T follicular helper cell (primary cell): ENCODE data around the gene HIPK2.

Experiments
- DNase-seq: peaks from one replicate; pipeline ENCODE4 v3.0.0-alpha.2; 2020; ENCODE audit warnings: low read depth

The HIPK2 gene

GRCh38 chr7:139752604-139753003 is 25.2 kb downstream of the HIPK2 start:
- DNase-seq: no peak

GRCh38 chr7:139752148-139752547 is 25.6 kb downstream of the HIPK2 start:
- DNase-seq: no peak

GRCh38 chr7:139750459-139751095 is 27.2 kb downstream of the HIPK2 start:
- no peak for DNase-seq

GRCh38 chr7:139749545-139749944 is 28.3 kb downstream of the HIPK2 start:
- DNase-seq: no peak

- no peak for DNase-seq
Measured at GRCh38 chr7:139748941-139749340, 28.9 kb downstream of the HIPK2 start.

GRCh38 chr7:139748373-139748765 is 29.4 kb downstream of the HIPK2 start:
- no peak for DNase-seq

- DNase-seq: no peak
Measured at GRCh38 chr7:139747662-139748372, 30.0 kb downstream of the HIPK2 start.

GRCh38 chr7:139746652-139747051 is 31.1 kb downstream of the HIPK2 start:
- DNase-seq: no peak

- DNase-seq: no peak
Measured at GRCh38 chr7:139745678-139746143, 32.1 kb downstream of the HIPK2 start.

- no peak for DNase-seq
Measured at GRCh38 chr7:139744768-139745677, 32.8 kb downstream of the HIPK2 start.

- DNase-seq: no peak
Measured at GRCh38 chr7:139743967-139744767, 33.6 kb downstream of the HIPK2 start.

GRCh38 chr7:139743267-139743966 is 34.4 kb downstream of the HIPK2 start:
- no peak for DNase-seq

GRCh38 chr7:139741789-139742344 is 35.9 kb downstream of the HIPK2 start:
- no peak for DNase-seq

GRCh38 chr7:139741239-139741638 is 36.6 kb downstream of the HIPK2 start:
- DNase-seq: no peak

- DNase-seq: no peak
Measured at GRCh38 chr7:139739863-139740597, 37.8 kb downstream of the HIPK2 start.

GRCh38 chr7:139738772-139739171 is 39.0 kb downstream of the HIPK2 start:
- DNase-seq: no peak

- no peak for DNase-seq
Measured at GRCh38 chr7:139738101-139738489, 39.7 kb downstream of the HIPK2 start.

- no peak for DNase-seq
Measured at GRCh38 chr7:139737221-139738100, 40.3 kb downstream of the HIPK2 start.
